ENCODE data around the gene STIP1.
A peak's percentile ranks its signal among the peaks of the same experiment; 100 is the strongest.

The STIP1 gene

GRCh38 chr11:64224891-64225607, 39.1 kb downstream of the STIP1 start:
- peak overlapping the region; percentile 80 for H3K4me3 ChIP-seq (ENCODE audit: low read depth, low read length)
- DNase-seq (ENCODE audit: low read depth, low spot score), result no peak

GRCh38 chr11:64225608-64226506, 39.9 kb downstream of the STIP1 start, which contains the start of the genes NUDT22 and TRPT1:
Gene NUDT22, plus strand, starts transcription at chr11:64226274. Its CDS starts 379 bp downstream, at chr11:64226653.
Gene TRPT1, minus strand, starts transcription at chr11:64226186. Its CDS starts 326 bp downstream, at chr11:64225860.
- H3K4me3 ChIP-seq (ENCODE audit: low read depth, low read length), result peak within 1 kb of the TSS; percentile 80
- DNase-seq (ENCODE audit: low read depth, low spot score), result peak; percentile 77
- TF ChIP-seq CTCF (IDR thresholded peaks at IDR 0.05; ENCODE audit: low read depth, low read length), result peak; percentile 29
- in situ Hi-C loops (cut with HindIII; ENCODE audit: low sequenced_read_pairs), result no loop called here

More at GRCh38 chr11:64224891-64225607, 39.1 kb downstream of the STIP1 start:
- no peak for TF ChIP-seq CTCF (IDR thresholded peaks at IDR 0.05; ENCODE audit: low read depth, low read length)
- in situ Hi-C loops (cut with HindIII; ENCODE audit: low sequenced_read_pairs), result no loop called here

- no peak for DNase-seq (ENCODE audit: low read depth, low spot score)
- in situ Hi-C loops (cut with HindIII; ENCODE audit: low sequenced_read_pairs), result no loop called here
- TF ChIP-seq CTCF (IDR thresholded peaks at IDR 0.05; ENCODE audit: low read depth, low read length), result no peak
- H3K4me3 ChIP-seq (ENCODE audit: low read depth, low read length), result peak overlapping the region; percentile 80
Observed at GRCh38 chr11:64226507-64227051, 40.6 kb downstream of the STIP1 start.

DNA sequence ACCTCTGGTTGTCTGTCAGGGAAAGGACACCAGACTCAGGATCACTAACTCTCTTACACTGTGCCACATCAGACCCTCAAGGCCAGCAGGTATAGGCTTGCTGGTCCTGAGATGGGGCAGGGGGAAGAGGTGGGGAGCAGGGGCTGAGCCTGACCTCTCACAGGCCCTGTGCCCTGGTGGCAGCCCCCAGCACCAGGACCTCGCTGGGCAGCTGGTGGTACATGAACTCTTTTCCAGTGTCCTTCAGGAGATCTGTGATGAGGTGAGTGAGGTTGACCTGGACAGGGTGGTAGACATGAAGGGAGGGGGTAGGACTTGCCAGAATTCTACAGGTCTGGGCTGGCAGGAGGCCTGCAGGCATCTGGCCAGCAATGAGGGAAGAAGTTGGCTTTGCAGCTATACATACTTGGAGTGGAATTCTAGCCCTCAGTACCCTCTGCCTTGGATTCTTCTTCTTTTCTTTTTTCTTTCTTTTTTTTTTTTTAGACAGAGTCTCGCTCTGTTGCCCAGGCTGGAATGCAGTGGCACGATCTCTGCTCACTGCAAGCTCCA, 41.5 kb downstream of the STIP1 start:
- in situ Hi-C loops (cut with HindIII; ENCODE audit: low sequenced_read_pairs), result no loop called here
- TF ChIP-seq CTCF (IDR thresholded peaks at IDR 0.05; ENCODE audit: low read depth, low read length), result no peak
- DNase-seq (ENCODE audit: low read depth, low spot score), result no peak
- peak overlapping the region; percentile 80 for H3K4me3 ChIP-seq (ENCODE audit: low read depth, low read length)

DNA sequence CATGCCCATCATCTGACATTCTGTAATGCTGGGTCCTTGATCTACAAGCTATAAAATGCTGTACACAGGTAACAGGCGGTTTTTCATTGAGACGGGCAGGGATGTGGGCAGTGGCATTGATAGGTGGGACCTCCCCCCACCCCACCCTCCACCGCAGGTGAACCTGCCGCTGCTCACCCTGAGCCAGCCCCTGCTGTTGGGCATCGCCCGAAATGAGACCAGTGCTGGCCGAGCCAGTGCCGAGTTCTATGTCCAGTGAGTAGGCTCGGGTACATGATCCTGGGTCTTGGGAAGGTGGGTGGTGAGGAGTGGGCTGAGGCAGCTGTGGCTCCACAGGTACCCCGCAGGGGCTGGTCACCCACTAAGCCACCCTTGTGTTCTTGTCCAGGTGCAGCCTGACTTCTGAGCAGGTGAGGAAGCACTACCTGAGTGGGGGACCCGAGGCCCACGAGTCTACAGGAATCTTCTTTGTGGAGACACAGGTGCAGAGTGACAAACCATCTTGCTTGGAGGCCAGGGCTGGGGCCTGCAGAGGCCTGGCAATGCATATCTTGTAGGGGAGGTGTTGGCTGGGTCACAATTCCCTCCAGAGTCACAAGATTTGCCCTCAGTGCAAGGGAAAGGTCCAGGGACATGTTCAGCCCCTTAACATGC, 43.2 kb downstream of the STIP1 start:
- in situ Hi-C loops (cut with HindIII; ENCODE audit: low sequenced_read_pairs), result no loop called here
- no peak overlapping the region for H3K4me3 ChIP-seq (ENCODE audit: low read depth, low read length)
- no peak for DNase-seq (ENCODE audit: low read depth, low spot score)
- no peak for TF ChIP-seq CTCF (IDR thresholded peaks at IDR 0.05; ENCODE audit: low read depth, low read length)

DNA sequence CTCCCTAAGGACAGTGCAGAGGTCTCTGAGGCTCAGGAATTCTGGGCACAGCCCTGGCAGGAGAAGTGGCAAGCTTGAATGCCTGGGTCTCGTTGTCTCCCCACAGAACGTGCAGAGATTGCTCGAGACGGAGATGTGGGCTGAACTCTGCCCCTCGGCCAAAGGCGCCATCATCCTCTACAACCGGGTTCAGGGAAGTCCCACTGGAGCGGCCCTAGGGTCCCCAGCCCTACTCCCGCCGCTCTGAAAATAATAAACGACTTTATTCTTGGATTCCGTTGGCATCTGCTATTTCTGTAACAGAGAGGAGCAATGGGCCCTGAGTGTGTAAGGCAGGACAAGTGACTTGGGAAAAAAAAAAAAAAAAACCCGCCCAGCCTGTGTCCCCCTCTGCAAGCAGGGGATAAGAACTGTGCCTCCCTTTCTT, 43.8 kb downstream of the STIP1 start:
- no peak for DNase-seq (ENCODE audit: low read depth, low spot score)
- in situ Hi-C loops (cut with HindIII; ENCODE audit: low sequenced_read_pairs), result no loop called here
- TF ChIP-seq CTCF (IDR thresholded peaks at IDR 0.05; ENCODE audit: low read depth, low read length), result no peak
- peak overlapping the region; percentile 78 for H3K4me3 ChIP-seq (ENCODE audit: low read depth, low read length)

All from astrocyte of the spinal cord (primary cell).